Small intestine (tissue), 7 donors: ENCODE measurements around the gene RBM48. TPM values are rescaled to one million over a fixed set of nuclear protein-coding genes. Genes with fewer than 3 reads are reported as not detected.
A peak's percentile ranks its signal among the peaks of the same experiment; 100 is the strongest.

Experiments used
- DNase-seq, 2 donors: peaks; one replicate each; pipeline versions ENCODE4 v3.0.0 to v3.0.0-alpha.2; 2013
- FAIRE-seq: peaks from 2 replicates; lab custom pipeline; 2012; peaks lifted over from hg19 to GRCh38; lab: Jason Lieb, UNC
- H3K27ac ChIP-seq, 3 donors: one replicate each; pipeline ENCODE4 v1.5.1; 2013; ENCODE audit warnings: low read length in 2 of 3, mild to moderate bottlenecking in 2 of 3, control low read depth in 1 of 3, inconsistent platforms in 1 of 3, low read depth in 1 of 3, moderate library complexity in 1 of 3
- H3K27me3 ChIP-seq, 3 donors: one replicate each; pipeline ENCODE4 v1.6.1; 2013; ENCODE audit warnings: low read length in 3 of 3, inconsistent platforms in 1 of 3; ENCODE audit not compliant: control insufficient read depth in 3 of 3, insufficient read depth in 3 of 3
- H3K36me3 ChIP-seq, 3 donors: one replicate each; pipeline ENCODE4 v1.6.1; 2013; ENCODE audit warnings: low read length in 3 of 3, inconsistent platforms in 1 of 3, low read depth in 1 of 3, mild to moderate bottlenecking in 1 of 3, moderate library complexity in 1 of 3; ENCODE audit not compliant: control insufficient read depth in 3 of 3, insufficient read depth in 2 of 3
- H3K4me1 ChIP-seq, 3 donors: one replicate each; pipeline ENCODE4 v1.6.1; 2013; ENCODE audit warnings: low read length in 2 of 3, inconsistent platforms in 1 of 3, low read depth in 1 of 3, mild to moderate bottlenecking in 1 of 3, moderate library complexity in 1 of 3; ENCODE audit not compliant: control insufficient read depth in 3 of 3, insufficient read depth in 2 of 3
- H3K4me3 ChIP-seq, 3 donors: one replicate each; pipeline ENCODE4 v1.5.1; 2013; ENCODE audit warnings: low read length in 3 of 3, control low read depth in 1 of 3, inconsistent platforms in 1 of 3, low read depth in 1 of 3, mild to moderate bottlenecking in 1 of 3, moderate library complexity in 1 of 3
- H3K9me3 ChIP-seq, 2 donors: one replicate each; pipeline ENCODE4 v1.6.1; 2013; ENCODE audit warnings: low read depth in 1 of 2, low read length in 1 of 2; ENCODE audit not compliant: control insufficient read depth in 2 of 2, insufficient read depth in 1 of 2
- WGBS, 3 donors: extraction: QIAGEN DNeasy Blood & Tissue Kit; methylation state at CpG; one replicate each; pipeline ENCODE4 v1.1.7; 2013; 5-methylcytosine and 5-hydroxymethylcytosine counted together
- polyA plus RNA-seq, 4 donors: library from polyadenylated mRNA; stranded (reverse) in 3 of 4; unstranded in 1 of 4; fragments of 200-250 nt in 3 of 4; fragments of 120-200 nt in 1 of 4; gene quantifications; one replicate each; pipeline versions ENCODE4 v1.2.1 to v1.2.3, GENCODE V29; 2013
- donor health status: healthy with polysubstance abuse.
- donor health status: control.
- donor health status: control.
- donor health status: Bipolar disorder and iron deficiency.
- donor health status: healthy.

RBM48 gene
- polyA plus RNA-seq, 4 donors: 6.4 to 15.9 (median 7.1) TPM

DNA sequence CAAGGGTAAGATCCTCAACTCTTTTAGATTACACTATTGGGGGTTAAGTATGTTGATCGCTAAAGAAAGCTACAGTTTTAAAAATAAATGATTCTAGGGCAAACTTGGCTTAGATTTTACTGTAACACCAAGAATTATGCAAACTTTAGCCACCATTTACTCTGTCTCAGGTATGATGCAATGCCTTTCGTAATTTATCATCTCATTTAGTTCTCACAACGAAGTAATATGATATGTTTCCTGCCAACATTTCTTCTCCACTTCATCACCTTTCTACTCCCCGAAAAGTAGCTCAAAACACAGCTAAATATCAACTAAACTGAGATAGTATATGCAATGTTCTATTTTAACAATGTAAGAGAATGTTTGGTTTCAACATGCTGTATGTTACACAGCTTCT lies 40.5 kb downstream of the RBM48 start:
- Histone ChIP-seq H3K4me1 (no peaks in the 10 kb centered on the region), H3K4me3 (no peak overlapping the region), H3K27me3 (no peaks in the 10 kb centered on the region), H3K36me3 (peaks cover 4 to 33% (median 14%) of the 10 kb centered on the region in 3 donors), H3K27ac (no peak overlapping the region), H3K9me3 (no peaks in the 10 kb centered on the region)
- 93 to 97% (median 96%) methylated on average over 4 of the region's 4 CpGs for WGBS, 3 donors
- DNase-seq (no peak), FAIRE-seq (no peak)

DNA sequence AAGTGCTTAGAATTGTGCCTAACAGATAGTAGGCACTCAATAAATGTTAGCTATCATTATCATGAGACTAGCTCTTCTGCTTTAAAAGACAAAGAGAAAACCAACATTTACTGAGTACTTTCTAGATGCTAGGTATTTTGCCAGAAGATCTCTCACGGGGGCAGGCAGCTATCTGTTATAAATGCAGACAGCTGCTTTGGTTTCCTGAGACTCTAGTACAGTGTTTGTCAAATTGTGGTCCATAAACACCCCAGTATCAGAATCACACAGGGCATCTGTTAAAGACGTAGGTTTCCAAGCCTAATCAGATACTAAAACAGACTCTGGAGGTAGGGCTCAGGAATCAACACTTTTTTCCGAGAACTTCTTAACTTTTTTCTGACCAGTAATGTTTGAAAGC lies 47.7 kb downstream of the RBM48 start:
- 89 to 93% (median 90%) methylated on average over 3 of the region's 3 CpGs for WGBS, 3 donors
- Histone ChIP-seq H3K36me3 (peaks cover 7 to 26% (median 22%) of the 10 kb centered on the region in 3 donors), H3K4me3 (no peak overlapping the region), H3K9me3 (no peaks in the 10 kb centered on the region), H3K27me3 (no peaks in the 10 kb centered on the region), H3K27ac (no peak overlapping the region), H3K4me1 (no peaks in the 10 kb centered on the region)
- FAIRE-seq (no peak), DNase-seq (no peak)

DNA sequence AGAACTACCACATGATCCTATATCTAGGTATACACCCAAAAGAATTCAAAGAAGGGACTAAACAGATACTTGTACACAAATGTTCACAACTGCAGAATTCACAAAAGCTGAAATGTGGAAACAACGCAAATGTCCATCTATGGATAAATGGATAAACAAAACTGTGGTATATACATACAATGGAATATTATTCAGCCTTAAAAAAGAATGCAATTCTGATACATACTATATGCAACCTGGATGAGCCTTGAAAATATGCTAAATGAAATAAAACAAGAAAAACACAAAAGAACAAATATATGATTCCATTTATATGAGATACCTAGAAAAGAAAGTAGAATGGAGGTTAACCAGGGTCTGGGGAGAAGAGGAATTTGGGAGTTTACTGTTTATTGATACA lies 54.4 kb downstream of the RBM48 start:
- WGBS, 3 donors: 97 to 98% (median 98%) methylated on average over 1 of the region's 1 CpG
- Histone ChIP-seq H3K9me3 (no peaks in the 10 kb centered on the region), H3K27me3 (no peaks in the 10 kb centered on the region), H3K27ac (no peak overlapping the region), H3K4me3 (no peak overlapping the region), H3K4me1 (no peaks in the 10 kb centered on the region), H3K36me3 (peaks cover 3 to 19% (median 12%) of the 10 kb centered on the region in 3 donors)
- DNase-seq (no peak), FAIRE-seq (no peak)

DNA sequence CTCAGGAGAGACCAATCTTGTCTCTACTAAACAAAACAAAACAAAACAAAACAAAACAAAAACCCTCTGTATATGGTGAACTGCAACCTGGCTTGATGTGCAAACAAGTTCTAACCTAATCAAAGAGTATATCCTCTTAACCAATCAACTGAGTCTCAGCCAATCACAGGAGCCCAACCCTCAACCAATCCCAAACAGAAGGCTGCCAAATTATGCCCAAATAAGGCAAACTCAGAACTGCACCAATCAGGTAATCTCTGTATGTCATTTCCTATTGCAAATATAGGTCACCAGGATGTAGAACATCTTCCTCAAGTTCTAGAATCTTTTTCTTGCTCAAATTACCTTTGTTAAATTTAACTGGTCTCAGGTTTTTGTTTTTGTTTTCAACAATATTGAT lies 56.4 kb downstream of the RBM48 start:
- H3K27ac ChIP-seq: no peak overlapping the region
- H3K4me3 ChIP-seq: no peak overlapping the region
- no peak for FAIRE-seq
- peaks cover 0 to 8% (median 6%) of the 10 kb centered on the region in 3 donors for H3K4me1 ChIP-seq
- peaks cover 0 to 12% (median 3%) of the 10 kb centered on the region in 3 donors for H3K36me3 ChIP-seq
- no peaks in the 10 kb centered on the region for H3K27me3 ChIP-seq
- H3K9me3 ChIP-seq: no peaks in the 10 kb centered on the region
- DNase-seq: no peak

DNA sequence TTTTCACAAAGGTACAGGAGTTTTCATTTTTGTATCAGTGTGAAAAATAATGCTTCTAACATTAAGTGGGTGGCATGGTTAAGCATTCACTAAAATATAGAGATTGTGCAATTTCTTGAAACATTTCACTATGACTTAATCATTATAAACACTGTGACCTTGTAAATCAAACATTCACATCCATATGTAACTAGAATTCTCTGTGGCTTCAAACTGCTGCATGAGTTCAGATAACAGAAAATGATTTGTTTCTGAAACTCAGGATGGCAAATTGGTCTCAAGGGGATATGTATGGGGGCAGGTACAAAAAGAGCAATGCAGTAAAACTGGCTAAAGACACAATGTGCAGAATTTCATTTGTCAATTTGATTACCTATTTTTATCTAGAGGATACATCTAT lies 57.8 kb downstream of the RBM48 start:
- Histone ChIP-seq H3K27me3 (no peaks in the 10 kb centered on the region), H3K36me3 (peaks cover 0 to 7% (median 0%) of the 10 kb centered on the region in 3 donors), H3K4me1 (peaks cover 0 to 8% (median 6%) of the 10 kb centered on the region in 3 donors), H3K4me3 (no peak overlapping the region), H3K9me3 (no peaks in the 10 kb centered on the region), H3K27ac (no peak overlapping the region)
- DNase-seq (peak in 1 of 2 donors; percentile 24), FAIRE-seq (no peak)

DNA sequence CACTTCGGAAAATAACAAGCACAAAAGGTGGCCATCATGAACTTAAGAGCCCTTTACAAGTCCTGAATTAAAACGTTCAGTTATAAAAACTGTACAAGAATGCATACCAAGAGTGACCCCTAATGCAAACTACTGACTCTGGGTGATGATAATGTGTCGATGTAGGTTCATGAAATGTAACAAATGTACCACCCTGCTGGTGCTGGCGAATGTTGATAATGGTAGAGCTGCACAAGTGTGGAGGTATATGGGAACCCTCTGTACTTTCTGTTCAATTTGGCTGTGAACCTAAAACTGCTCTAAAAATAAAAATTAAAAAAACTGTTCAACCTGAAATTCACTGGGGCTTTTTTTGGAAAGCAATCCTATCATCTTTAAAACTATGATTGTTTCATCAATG lies 58.2 kb downstream of the RBM48 start:
- 51 to 60% (median 58%) methylated on average over 4 of the region's 4 CpGs for WGBS, 3 donors
- Histone ChIP-seq H3K27me3 (no peaks in the 10 kb centered on the region), H3K36me3 (peaks cover 0 to 5% (median 0%) of the 10 kb centered on the region in 3 donors), H3K4me3 (no peak overlapping the region), H3K27ac (no peak overlapping the region), H3K9me3 (no peaks in the 10 kb centered on the region), H3K4me1 (peaks cover 0 to 8% (median 6%) of the 10 kb centered on the region in 3 donors)
- DNase-seq (no peak), FAIRE-seq (no peak)

Other genes with a start within 250 kb of the RBM48 start
- gene GATAD1, start 81.3 kb upstream of the RBM48 start, polyA plus RNA-seq: 10 to 100 TPM; 13.6 to 74.6 (median 15.5) TPM
- under 1 TPM in 2 of 4 donors, not detected in 2; 0.01 to 0.93 TPM for gene ERVW-1, start 50.8 kb upstream of the RBM48 start, polyA plus RNA-seq
- gene PEX1, start 275 bp upstream of the RBM48 start, polyA plus RNA-seq: 10 to 100 TPM in 3 of 4 donors, 1 to 10 TPM in 1; 9.2 to 36.5 (median 12.0) TPM
- gene FAM133B, start 61.6 kb downstream of the RBM48 start, polyA plus RNA-seq: 10 to 100 TPM; 14.2 to 33.9 (median 24.6) TPM